NAMALWA (cell line): Measurements from ENCODE around the gene N4BP3.
A peak's percentile ranks its signal among the peaks of the same experiment; 100 is the strongest.
"Not testable (repeated sequence)": the region's sequence is repeated elsewhere in the genome, so short reads cannot be mapped to it uniquely, and the experiment has no call there.

Experiments
- DNase-seq: peaks from one replicate; pipeline ENCODE4 v3.0.0-alpha.2; 2015; ENCODE audit warnings: low spot score

N4BP3 gene

GRCh38 chr5:178123094-178123965, 10.0 kb downstream of the N4BP3 start:
- DNase-seq = no peak

GRCh38 chr5:178123966-178124925, 10.9 kb downstream of the N4BP3 start:
- DNase-seq = no peak

- DNase-seq = no peak
Measured at GRCh38 chr5:178125253-178125906, 12.0 kb downstream of the N4BP3 start.

- no peak for DNase-seq
Measured at GRCh38 chr5:178126556-178126955, 13.2 kb downstream of the N4BP3 start.

- DNase-seq = not testable (repeated sequence)
Measured at GRCh38 chr5:178127300-178128009, 14.1 kb downstream of the N4BP3 start.

- no peak for DNase-seq
Measured at GRCh38 chr5:178129296-178129695, 16.0 kb downstream of the N4BP3 start.

- DNase-seq = not testable (repeated sequence)
Measured at GRCh38 chr5:178130234-178130575, 16.9 kb downstream of the N4BP3 start.

GRCh38 chr5:178130576-178131445, 17.5 kb downstream of the N4BP3 start, which contains the start of gene RMND5B:
Gene RMND5B, plus strand, starts transcription at chr5:178131014. Its CDS starts 7,106 bp downstream, at chr5:178138120.
- peak; percentile 91 for DNase-seq

- peak; percentile 33 for DNase-seq
Measured at GRCh38 chr5:178131446-178131996, 18.2 kb downstream of the N4BP3 start.

- no peak for DNase-seq
Measured at GRCh38 chr5:178136990-178137389, 23.7 kb downstream of the N4BP3 start.

GRCh38 chr5:178137991-178138390, 24.7 kb downstream of the N4BP3 start:
- no peak for DNase-seq

GRCh38 chr5:178141550-178141949, 28.2 kb downstream of the N4BP3 start:
- DNase-seq = no peak

- no peak for DNase-seq
Measured at GRCh38 chr5:178142642-178143041, 29.3 kb downstream of the N4BP3 start.

- no peak for DNase-seq
Measured at GRCh38 chr5:178143246-178143645, 29.9 kb downstream of the N4BP3 start.

- no peak for DNase-seq
Measured at GRCh38 chr5:178143901-178144300, 30.6 kb downstream of the N4BP3 start.

- peak; percentile 81 for DNase-seq
Measured at GRCh38 chr5:178145965-178146820, 32.9 kb downstream of the N4BP3 start.

- DNase-seq = no peak
Measured at GRCh38 chr5:178147406-178147805, 34.1 kb downstream of the N4BP3 start.

- DNase-seq = no peak
Measured at GRCh38 chr5:178149199-178149932, 36.0 kb downstream of the N4BP3 start.
